ENCODE measurements around the gene FAM184B. TPM values are rescaled to one million over a fixed set of nuclear protein-coding genes. Genes with fewer than 3 reads are reported as not detected.
A peak's percentile ranks its signal among the peaks of the same experiment; 100 is the strongest.
"Not testable (repeated sequence)": the region's sequence is repeated elsewhere in the genome, so short reads cannot be mapped to it uniquely, and the experiment has no call there.

Gene FAM184B
- total RNA-seq, 1 donor from 2014 or later: not detected

DNA sequence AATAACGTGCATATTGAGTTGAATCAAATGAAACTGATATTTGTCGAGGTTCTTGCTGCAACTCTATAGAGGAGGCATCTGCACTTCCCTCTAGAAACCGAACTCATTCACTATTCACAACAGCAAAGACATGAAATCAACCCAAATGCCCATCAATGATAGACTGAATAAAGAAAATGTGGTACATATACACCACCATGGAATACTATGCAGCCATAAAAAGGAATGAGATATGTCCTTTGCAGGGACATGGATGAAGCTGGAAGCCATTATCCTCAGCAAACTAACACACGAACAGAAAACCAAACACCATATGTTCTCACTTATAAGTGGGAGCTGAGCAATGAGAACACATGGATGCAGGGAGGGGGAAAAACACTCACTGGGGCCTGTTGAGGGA is 96.8 kb downstream of the FAM184B start:
- DNase-seq (ENCODE audit: low spot score): not testable (repeated sequence)

DNA sequence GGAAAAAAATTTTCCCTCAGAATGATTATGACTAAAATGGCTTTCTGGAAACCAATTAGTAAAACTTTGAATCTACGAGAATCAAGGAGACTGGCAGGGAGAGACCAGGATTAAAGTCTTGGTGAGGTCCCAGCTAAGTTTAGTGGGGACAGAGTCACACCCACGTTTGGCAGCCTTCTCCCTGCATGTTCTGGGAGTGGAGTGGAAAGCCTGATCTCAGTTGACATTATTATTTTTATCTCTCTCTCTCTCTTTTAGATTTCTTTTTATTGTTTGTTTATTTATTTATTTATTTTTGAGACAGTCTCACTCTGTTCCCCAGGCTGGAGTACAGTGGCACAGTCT is 99.2 kb downstream of the FAM184B start:
- no peak for DNase-seq (ENCODE audit: low spot score)

DNA sequence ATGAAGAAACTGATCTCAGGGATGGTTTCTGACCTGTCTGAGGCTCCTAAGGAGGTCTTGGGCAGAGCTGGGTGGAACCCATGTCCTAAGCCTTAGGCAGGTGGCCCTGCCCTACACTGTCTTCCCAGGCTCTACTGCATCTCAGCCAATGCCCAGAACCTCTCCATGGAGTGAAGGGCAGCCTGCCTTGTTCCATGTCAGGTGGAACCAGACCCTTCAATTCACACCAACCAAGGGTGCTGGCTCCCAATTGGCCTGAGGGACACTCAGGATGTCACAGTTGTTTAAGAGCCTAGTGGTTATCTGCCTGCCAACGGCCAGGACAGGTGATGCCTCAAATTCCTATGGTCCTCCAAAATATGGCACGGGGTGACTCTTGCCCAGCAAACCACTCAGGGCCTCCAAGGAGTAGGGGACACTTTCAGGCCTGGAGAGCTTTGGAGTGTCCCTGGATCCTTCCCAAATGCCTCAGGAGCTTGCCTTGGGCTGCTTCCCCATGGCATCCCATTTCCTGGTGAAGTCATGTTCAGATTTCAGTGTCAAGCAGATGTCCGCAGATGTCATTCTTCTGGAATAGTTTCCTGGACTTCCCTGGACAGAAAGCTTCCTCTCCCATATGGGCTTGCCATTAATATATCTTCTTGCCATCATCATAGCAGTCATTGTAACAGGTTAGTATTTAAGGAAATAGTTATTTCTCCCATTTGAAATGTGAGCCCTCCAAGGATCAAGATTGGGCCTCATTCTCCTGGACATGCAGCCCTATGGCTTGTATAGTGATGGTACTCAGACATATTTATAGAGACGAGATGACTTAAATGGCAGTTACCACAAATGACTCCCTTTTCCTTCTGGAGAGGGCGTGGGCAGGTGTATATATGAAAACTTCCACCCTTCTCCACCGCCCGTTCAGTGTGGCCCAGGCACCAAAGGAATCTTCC is 99.9 kb downstream of the FAM184B start:
- DNase-seq (ENCODE audit: low spot score): no peak

DNA sequence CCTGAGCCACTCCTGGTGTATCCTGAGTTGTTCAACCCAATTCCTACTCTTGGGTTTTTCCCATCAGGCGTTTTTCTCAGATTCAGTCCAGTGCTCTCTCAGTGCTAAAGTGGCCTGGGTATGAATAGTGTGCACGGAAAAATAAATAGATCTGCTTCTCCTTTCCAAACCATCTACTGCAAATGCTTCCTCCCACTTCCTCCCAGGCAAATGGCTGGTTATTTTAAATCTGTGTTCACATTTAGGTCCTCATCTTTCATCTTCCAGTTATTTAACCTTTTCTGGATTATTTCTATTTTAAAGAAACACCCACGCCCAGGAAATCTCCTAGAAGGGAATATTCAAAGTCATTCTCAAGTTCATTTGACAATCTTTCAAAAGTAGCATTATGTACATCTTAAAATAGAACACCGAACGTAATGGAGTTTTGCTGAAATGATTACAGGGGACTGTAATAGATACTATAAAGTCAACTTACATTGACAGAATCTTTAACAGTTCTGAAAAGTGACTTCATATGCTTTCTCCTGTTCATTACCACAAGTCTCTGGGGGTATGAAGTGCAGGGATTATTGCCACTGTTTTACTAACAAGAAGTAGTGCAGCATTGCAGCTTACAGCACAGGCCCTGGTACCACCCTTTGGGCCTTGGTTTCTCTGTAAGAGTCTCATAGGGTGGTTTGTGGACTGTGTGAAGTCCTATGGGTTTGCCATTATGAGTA is 100.7 kb downstream of the FAM184B start:
- DNase-seq (ENCODE audit: low spot score): no peak

DNA sequence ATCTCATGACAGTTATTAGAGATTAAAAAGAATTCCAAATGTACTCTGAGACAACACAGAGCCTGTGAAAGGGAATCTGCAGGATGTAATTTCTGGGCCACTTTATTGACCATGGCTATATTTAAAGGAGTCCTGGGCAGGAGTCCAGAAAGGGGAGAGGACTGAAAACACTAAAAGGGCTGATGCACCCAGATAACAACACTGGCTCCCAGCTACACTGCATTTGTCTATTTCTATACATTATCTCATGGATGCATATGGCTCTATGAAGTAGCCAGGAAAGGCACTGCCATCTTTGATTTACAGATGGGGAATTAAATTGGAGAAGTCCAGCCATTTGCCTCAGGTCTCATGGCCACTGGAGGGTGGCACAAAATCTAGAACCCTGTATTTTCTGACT is 111.0 kb downstream of the FAM184B start:
- no peak for DNase-seq (ENCODE audit: low spot score)

DNA sequence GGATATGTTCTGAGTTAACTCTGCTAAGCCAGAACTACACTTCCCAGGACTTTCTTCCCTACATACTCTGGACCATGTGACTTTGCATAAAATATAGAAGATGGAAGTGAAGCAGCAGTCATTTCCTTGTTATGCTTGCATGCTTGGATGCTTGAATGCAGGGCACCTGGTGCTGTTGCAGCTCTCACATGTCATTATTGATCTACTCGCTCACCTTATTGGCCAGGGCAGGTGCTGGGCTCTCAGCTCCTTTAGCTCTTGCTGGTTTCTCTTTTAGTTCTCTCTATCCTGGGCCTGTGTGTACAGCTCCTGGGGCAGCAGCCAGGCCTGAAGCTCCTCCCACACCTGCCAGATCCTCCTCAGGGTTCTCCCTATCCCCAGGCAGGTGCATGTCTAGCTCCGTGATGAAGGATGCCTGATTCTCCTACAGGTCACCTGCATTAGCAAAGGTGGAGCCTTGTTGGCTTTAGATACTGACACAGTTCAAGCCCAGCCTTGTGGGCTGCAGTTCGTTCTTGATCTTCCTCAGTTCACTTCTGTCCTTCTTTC is 113.7 kb downstream of the FAM184B start:
- no peak for DNase-seq (ENCODE audit: low spot score)

DNA sequence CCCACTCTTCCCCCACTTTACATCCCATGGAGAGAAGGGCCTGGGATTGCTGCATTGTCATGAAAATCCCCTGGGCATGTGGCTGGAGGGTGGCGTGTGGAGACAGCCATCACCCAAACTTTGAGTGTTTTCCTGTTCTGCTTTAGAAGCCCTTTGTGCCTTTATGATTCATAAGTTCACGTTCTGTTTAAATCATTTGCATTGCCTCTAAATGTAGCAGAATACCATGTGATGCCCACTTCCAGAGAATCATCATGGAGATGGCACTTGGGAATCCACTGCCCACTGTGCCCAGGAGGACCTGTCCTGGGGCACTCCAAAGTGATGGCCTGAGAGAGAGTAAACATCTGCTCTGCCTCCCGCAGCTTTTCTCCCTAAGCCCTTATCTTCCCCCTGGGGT is 114.2 kb downstream of the FAM184B start:
- no peak for DNase-seq (ENCODE audit: low spot score)

DNA sequence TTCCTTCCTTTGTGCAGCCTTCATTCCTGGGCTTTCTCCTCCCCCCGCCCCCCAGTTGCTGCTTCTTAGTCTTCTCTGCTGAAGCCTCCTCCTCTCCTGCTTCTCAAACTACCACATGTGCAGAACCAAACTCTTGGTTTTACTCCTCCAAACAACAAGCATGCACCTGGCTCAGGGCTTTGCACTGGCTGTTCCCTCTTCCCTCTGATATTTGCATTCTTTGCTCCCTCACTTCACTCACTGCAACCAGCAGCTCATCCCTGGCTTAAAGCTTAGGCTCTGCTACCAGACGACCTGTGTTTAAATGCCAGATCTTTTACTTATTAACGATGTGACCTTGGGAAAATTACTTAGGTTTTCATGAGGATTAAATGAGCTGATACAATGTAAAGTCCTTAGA is 115.6 kb downstream of the FAM184B start:
- DNase-seq (ENCODE audit: low spot score): no peak

DNA sequence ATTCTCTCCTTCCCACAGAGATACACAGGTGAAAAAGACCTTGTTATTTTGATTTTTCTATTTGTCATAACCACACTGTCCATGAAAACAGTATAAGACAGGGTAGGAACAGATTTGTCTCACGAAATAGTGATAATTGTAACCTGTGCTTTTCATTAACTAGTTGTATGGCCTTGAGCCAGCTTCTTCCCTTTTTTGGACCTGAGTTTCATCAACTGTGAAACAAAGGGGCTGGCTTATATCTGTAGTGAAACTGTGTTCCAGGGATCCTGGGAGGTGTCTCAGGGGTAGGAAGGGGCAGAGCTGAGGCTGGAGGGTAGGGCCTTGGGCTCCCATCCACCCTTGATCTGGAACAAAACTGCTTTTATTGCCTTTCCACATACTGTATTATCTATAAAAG is 116.1 kb downstream of the FAM184B start:
- DNase-seq (ENCODE audit: low spot score): no peak

DNA sequence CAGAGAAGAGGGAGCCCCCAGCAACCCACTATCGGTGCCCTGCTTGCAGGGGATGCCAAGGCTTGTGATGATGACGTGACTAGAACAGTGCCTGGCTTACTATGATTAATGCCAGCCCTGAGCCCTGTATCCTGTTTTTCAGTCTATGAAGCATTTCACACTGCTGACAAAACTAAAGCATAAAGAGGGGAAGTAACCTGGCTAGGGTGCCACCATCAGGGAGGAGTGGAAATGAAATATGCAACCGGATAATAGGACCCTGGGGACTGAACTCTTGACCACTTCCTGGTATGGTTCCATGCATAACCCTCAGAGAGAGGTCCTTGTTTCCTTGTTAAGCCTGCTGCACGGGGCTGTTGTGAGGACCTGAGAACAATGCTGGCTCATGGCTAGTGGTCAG is 116.7 kb downstream of the FAM184B start:
- no peak for DNase-seq (ENCODE audit: low spot score)

DNA sequence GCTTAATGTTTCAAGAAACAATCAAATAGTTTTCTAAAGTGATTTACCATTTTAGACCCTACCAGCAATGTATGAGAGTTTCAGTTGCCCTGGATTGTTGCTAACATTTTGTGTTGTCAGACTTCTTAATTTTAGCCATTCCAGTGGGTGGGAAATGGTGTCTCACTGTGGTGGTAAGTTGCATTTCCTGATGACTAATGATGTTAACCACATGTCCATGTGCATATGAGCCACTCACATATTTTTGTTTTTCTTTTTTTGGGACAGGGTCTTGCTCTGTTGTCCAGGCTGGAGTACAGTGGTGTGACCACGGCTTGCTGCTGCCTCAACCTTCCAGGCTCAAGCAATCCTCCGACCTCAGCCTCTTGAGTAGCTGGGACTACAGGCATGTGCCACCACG is 118.7 kb downstream of the FAM184B start:
- DNase-seq (ENCODE audit: low spot score): no peak

DNA sequence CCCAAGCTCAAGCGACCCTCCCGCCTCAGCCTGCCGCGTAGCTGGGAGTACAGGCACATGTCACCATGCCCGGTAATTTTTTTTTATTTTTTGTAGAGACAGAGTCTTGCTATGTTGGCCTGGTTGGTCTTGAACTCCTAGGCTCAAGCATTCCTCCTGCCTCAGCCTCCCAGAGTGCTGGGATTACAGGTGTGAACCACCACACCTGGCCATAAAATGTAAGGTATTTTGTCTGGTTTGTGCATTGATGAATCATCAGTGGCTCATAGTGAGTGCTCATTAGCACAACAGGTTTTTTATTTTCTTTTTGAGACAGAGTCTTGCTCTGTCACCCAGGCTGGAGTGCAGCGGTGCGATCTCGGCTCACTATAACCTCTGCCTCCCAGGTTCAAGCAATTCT is 122.2 kb downstream of the FAM184B start:
- DNase-seq (ENCODE audit: low spot score): not testable (repeated sequence)

DNA sequence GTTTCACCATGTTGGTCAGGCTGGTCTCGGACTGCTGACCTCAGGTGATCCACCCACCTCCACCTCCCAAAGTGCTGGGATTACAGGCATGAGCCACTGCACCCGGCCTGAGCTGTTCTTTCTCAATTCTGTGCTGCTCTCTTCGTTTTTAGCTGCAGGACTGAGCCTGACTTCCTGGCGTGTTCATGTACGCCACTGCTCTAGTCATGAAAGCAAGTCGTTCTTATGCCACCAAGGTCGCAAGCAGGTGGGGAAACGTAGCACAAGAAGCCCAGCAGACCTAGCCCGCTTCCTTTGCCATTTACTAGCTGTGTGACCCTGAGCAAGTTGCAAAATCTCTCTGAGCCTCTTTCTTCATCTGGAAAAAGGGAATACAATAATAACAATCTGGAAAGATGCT is 123.6 kb downstream of the FAM184B start:
- no peak for DNase-seq (ENCODE audit: low spot score)

DNA sequence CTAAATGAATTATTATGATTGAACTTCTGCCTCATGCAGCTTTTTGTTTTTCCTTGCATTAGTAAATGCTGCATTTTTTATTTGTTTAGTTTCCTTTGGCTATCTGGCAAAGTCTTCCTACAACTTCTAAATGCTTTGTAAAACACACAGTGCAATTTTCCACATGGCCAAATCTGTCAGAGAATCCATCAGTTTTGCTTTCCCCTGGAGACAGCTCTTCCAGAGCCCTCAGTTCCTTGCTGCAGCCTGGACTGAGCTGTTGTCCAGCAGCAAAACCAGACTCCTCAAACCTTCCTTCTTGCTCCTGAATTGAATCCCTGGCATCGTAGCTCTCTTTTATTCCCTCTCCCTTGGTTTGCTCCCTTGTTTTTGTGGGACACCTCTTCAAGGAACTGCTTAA is 124.3 kb downstream of the FAM184B start:
- no peak for DNase-seq (ENCODE audit: low spot score)

DNA sequence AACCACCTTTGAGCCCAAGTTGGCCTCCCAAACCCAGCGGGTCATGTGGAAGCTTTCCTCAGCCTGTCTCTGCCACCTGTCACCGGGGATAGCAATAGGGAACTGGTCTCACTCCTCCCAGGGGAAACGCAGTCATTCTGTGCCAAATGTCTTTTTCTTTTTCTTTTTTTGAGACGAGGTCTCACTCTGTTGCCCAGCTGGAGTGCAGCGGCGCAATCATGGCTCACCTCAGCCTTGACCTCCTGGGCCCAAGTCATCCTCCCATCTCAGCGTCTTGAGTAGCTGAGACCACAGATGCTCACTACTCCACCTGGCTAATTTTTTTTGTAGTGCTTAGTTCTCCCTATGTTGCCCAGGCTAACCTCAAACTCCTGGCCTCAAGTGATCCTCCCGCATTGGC is 126.7 kb downstream of the FAM184B start:
- DNase-seq (ENCODE audit: low spot score): no peak

DNA sequence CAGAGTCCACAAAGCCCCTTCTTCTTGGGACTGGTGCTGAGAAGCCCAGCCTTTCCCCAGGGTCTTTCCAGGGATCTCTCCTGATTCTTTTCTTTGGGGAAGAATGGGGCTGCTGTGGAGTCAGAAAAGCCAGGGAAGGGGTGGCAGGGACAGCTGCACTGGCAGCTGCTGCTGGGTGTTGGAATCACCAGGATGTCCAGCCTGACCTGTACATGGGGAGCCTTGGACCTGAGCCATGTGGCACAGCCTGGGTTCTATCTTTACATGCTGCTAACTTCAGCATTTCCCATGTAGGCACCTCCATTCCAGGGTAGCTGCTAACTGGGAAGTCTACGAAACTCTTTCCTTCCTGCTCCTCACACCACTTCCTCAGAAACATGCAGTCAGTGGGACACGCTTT is 131.0 kb downstream of the FAM184B start:
- DNase-seq (ENCODE audit: low spot score): no peak

DNA sequence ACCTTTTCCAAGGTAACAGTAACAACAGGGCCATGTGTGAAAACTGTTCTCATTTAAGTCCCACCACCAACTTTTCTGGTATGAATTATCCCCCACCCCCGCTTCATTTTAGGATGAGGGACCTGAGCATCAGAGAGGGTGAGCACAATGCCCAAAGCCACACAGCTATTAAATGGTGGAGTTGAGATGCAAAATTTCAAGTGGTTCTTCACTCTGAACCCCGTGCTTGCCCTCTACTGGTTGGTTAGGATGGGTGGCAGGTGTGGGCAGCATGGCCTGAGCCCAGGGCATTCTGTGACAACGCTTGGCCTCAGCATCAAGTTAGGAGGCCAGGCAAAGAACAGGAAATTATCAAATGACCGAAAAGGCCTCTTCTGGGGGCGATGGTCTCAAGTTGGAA is 133.5 kb downstream of the FAM184B start:
- DNase-seq (ENCODE audit: low spot score): no peak

DNA sequence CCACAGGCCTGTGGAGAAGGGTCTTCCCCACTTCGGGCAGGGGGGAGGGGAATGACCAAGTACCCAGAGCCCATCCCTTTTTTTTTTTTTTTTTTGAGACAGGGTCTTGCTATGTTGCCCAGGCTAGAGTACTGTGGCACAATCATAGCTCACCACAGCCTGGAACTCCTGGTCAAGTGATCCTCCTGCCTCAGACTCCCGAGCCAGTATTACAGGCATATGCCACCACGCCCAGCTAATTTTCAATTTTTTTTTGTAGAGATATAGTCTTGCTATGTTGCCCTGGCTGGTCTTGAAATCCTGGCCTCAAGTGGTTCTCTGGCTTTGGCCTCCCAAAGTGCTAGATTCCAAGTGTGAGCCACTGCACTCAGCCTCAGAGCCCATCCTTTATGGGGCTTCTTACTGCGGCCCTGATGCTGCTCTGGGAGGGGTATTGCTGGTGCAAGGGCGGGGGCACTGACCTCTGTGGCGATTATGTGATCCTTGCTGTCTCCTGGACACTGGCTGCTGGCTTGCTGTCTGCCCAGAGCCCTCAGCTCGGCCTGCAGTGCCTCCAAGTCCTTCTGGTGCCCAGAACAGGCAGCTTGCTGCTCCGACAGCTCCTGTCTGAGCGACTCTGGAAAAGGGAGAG is 134.1 kb downstream of the FAM184B start:
- DNase-seq (ENCODE audit: low spot score): no peak

DNA sequence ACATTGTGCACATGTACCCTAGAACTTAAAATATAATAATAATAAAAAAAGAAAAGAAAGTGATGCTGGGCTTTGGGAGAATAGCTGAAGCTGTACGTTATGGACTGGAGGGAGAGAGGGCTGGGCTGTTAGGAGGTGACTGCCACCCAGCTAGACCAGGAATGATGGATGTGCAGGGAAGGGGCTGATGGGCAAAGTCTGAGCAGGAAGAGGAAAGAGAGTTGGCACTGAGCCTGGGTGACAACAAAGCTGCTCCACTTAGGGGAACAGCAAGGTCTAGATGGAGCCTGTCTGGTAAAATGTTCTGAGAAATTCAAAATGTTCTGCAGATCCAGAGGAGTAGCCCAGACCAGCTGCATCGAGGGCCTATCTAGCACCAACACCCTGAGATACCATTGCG is 134.7 kb downstream of the FAM184B start:
- DNase-seq (ENCODE audit: low spot score): peak; percentile 31

DNA sequence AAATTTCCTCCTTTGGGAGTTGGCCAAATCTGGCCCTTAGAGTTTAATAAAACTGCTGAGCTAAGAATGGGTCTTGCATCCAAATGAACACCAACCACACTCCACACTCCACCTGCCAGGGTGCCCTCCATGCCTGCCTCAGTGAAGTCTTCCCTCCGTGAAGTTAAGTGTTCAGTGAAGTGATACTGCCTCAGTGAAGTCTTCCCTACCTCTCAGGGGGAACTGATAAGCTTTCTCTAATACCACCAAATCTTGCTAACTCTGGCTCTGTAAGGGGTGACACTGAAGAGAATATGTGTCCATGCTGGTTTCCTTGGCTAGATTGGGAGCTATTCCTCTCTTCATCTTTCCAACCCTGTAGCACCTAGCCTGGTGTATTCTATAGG is 139.0 kb downstream of the FAM184B start:
- DNase-seq (ENCODE audit: low spot score): no peak

DNA sequence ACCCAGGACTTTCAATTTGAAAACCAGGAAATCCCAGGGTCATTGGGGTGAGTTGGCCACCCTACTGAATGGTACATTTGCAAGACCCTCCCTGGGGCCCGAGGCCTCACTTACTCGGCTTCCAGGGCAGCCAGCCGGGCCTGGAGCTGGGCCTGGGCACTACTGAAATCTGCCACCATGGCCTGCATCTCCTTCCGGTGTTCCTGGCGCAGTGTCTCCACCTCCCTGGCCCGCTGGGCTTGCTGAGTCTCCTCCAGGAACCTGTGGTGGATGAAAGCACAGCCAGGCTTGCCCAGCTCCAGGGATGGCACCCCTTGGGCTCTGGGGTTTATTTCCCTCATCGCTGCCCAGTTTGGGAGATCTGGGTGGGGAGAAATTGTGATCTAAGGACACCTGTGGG is 142.3 kb downstream of the FAM184B start:
- no peak for DNase-seq (ENCODE audit: low spot score)
